GM10847 (cell line): Measurements from ENCODE around the gene ATP9B.

ENCODE experiments used
- POLR2A ChIP-seq: IDR thresholded peaks from 2 replicates; pipeline ENCODE4 v1.6.1; 2011; ENCODE audit not compliant: insufficient read length; ENCODE audit errors: extremely low read depth

The ATP9B gene

GRCh38 chr18:79259218-79259617 is 190.0 kb downstream of the ATP9B start:
- no peak for TF ChIP-seq POLR2A

GRCh38 chr18:79260023-79260422 is 190.8 kb downstream of the ATP9B start:
- no peak for TF ChIP-seq POLR2A

- TF ChIP-seq POLR2A: no peak
These were observed 191.3 kb downstream of the ATP9B start for GRCh38 chr18:79260510-79260909.

- TF ChIP-seq POLR2A: no peak
These were observed 203.7 kb downstream of the ATP9B start for GRCh38 chr18:79272916-79273315.

- no peak for TF ChIP-seq POLR2A
These were observed 205.6 kb downstream of the ATP9B start for GRCh38 chr18:79274823-79275222.

GRCh38 chr18:79275461-79275860 is 206.3 kb downstream of the ATP9B start:
- TF ChIP-seq POLR2A: no peak

GRCh38 chr18:79275992-79276391 is 206.8 kb downstream of the ATP9B start:
- no peak for TF ChIP-seq POLR2A

GRCh38 chr18:79278896-79279295 is 209.7 kb downstream of the ATP9B start:
- TF ChIP-seq POLR2A: no peak

GRCh38 chr18:79283131-79283810 is 214.1 kb downstream of the ATP9B start:
- TF ChIP-seq POLR2A: no peak

GRCh38 chr18:79283929-79284328 is 214.7 kb downstream of the ATP9B start:
- no peak for TF ChIP-seq POLR2A

GRCh38 chr18:79290876-79291275 is 221.7 kb downstream of the ATP9B start:
- no peak for TF ChIP-seq POLR2A

- TF ChIP-seq POLR2A: no peak
These were observed 225.0 kb downstream of the ATP9B start for GRCh38 chr18:79294235-79294634.

- no peak for TF ChIP-seq POLR2A
These were observed 230.1 kb downstream of the ATP9B start for GRCh38 chr18:79299272-79299671.

GRCh38 chr18:79299711-79300110 is 230.5 kb downstream of the ATP9B start:
- no peak for TF ChIP-seq POLR2A

- TF ChIP-seq POLR2A: no peak
These were observed 231.2 kb downstream of the ATP9B start for GRCh38 chr18:79300413-79300812.

- no peak for TF ChIP-seq POLR2A
These were observed 232.9 kb downstream of the ATP9B start for GRCh38 chr18:79302120-79302519.

GRCh38 chr18:79305911-79306310 is 236.7 kb downstream of the ATP9B start:
- no peak for TF ChIP-seq POLR2A
